ENCODE measurements around the gene RAP1GDS1.
A peak's percentile ranks its signal among the peaks of the same experiment; 100 is the strongest.
"Not testable (repeated sequence)": the region's sequence is repeated elsewhere in the genome, so short reads cannot be mapped to it uniquely, and the experiment has no call there.

The RAP1GDS1 gene

GRCh38 chr4:98433691-98434090, 172.5 kb downstream of the RAP1GDS1 start:
- no peak for DNase-seq (ENCODE audit: low spot score)

GRCh38 chr4:98434816-98435215, 173.6 kb downstream of the RAP1GDS1 start:
- DNase-seq (ENCODE audit: low spot score) = no peak

GRCh38 chr4:98444371-98444770, 183.2 kb downstream of the RAP1GDS1 start:
- no peak for DNase-seq (ENCODE audit: low spot score)

- no peak for DNase-seq (ENCODE audit: low spot score)
Measured at GRCh38 chr4:98446499-98447375, 185.6 kb downstream of the RAP1GDS1 start.

GRCh38 chr4:98447648-98448047, 186.5 kb downstream of the RAP1GDS1 start:
- DNase-seq (ENCODE audit: low spot score) = no peak

GRCh38 chr4:98448908-98449307, 187.7 kb downstream of the RAP1GDS1 start:
- DNase-seq (ENCODE audit: low spot score) = no peak

GRCh38 chr4:98452091-98452490, 190.9 kb downstream of the RAP1GDS1 start:
- no peak for DNase-seq (ENCODE audit: low spot score)

- not testable (repeated sequence) for DNase-seq (ENCODE audit: low spot score)
Measured at GRCh38 chr4:98457422-98457821, 196.2 kb downstream of the RAP1GDS1 start.

GRCh38 chr4:98461121-98461865, 200.1 kb downstream of the RAP1GDS1 start:
- not testable (repeated sequence) for DNase-seq (ENCODE audit: low spot score)

GRCh38 chr4:98462487-98462886, 201.3 kb downstream of the RAP1GDS1 start:
- DNase-seq (ENCODE audit: low spot score) = no peak

- DNase-seq (ENCODE audit: low spot score) = no peak
Measured at GRCh38 chr4:98466868-98467599, 205.8 kb downstream of the RAP1GDS1 start.

GRCh38 chr4:98467627-98468072, 206.5 kb downstream of the RAP1GDS1 start:
- DNase-seq (ENCODE audit: low spot score) = peak; percentile 85

- peak; percentile 74 for DNase-seq (ENCODE audit: low spot score)
Measured at GRCh38 chr4:98468709-98469108, 207.5 kb downstream of the RAP1GDS1 start.

GRCh38 chr4:98469771-98470170, 208.6 kb downstream of the RAP1GDS1 start:
- peak; percentile 16 for DNase-seq (ENCODE audit: low spot score)

- no peak for DNase-seq (ENCODE audit: low spot score)
Measured at GRCh38 chr4:98470366-98470765, 209.2 kb downstream of the RAP1GDS1 start.

- no peak for DNase-seq (ENCODE audit: low spot score)
Measured at GRCh38 chr4:98470831-98471230, 209.6 kb downstream of the RAP1GDS1 start.

- no peak for DNase-seq (ENCODE audit: low spot score)
Measured at GRCh38 chr4:98473046-98473445, 211.9 kb downstream of the RAP1GDS1 start.

GRCh38 chr4:98474408-98474844, 213.2 kb downstream of the RAP1GDS1 start:
- DNase-seq (ENCODE audit: low spot score) = no peak

- DNase-seq (ENCODE audit: low spot score) = no peak
Measured at GRCh38 chr4:98476891-98477290, 215.7 kb downstream of the RAP1GDS1 start.

GRCh38 chr4:98479590-98479989, 218.4 kb downstream of the RAP1GDS1 start:
- DNase-seq (ENCODE audit: low spot score) = not testable (repeated sequence)

GRCh38 chr4:98480535-98480934, 219.4 kb downstream of the RAP1GDS1 start:
- DNase-seq (ENCODE audit: low spot score) = no peak

- DNase-seq (ENCODE audit: low spot score) = peak; percentile 74
Measured at GRCh38 chr4:98481167-98481566, 220.0 kb downstream of the RAP1GDS1 start.

Measured in globus pallidus (tissue), 1 donor.